Neural progenitor cell (in vitro differentiated cells): ENCODE data around the gene AGPAT4. TPM values are rescaled to one million over a fixed set of nuclear protein-coding genes. Genes with fewer than 3 reads are reported as not detected.

Experiments used
- DNase-seq: peaks from one replicate; pipeline ENCODE4 v3.0.0-alpha.2; 2016; ENCODE audit warnings: low spot score
- H2AFZ ChIP-seq: fragments of 200-600 bp; sonication (generic); replicated peaks from 2 replicates; pipeline ENCODE4 v1.6.1; 2016; ENCODE audit warnings: antibody characterized with exemption
- H3F3A ChIP-seq: fragments of 200-600 bp; sonication (generic); 2 replicates; pipeline ENCODE4 v1.6.1; 2016; ENCODE audit warnings: antibody characterized with exemption, low read depth
- H3K27ac ChIP-seq: fragments of 200-600 bp; sonication (generic); 2 replicates; pipeline ENCODE4 v1.5.1; 2016; ENCODE audit warnings: mild to moderate bottlenecking
- H3K27me3 ChIP-seq: fragments of 200-600 bp; sonication (generic); 2 replicates; pipeline ENCODE4 v1.6.1; 2016; ENCODE audit warnings: mild to moderate bottlenecking, moderate library complexity
- H3K36me3 ChIP-seq: fragments of 200-600 bp; sonication (generic); 2 replicates; pipeline ENCODE4 v1.5.1; 2016
- H3K4me1 ChIP-seq: fragments of 200-600 bp; sonication (generic); 2 replicates; pipeline ENCODE4 v1.6.1; 2016; ENCODE audit warnings: mixed run types
- H3K4me2 ChIP-seq: fragments of 200-600 bp; sonication (generic); 2 replicates; pipeline ENCODE4 v1.6.1; 2016
- H3K4me3 ChIP-seq: fragments of 200-600 bp; sonication (generic); 2 replicates; pipeline ENCODE4 v1.5.1; 2016
- H3K79me2 ChIP-seq: fragments of 200-600 bp; sonication (generic); 2 replicates; pipeline ENCODE4 v1.6.1; 2016; ENCODE audit warnings: low read depth
- H3K9ac ChIP-seq: fragments of 200-600 bp; sonication (generic); 2 replicates; pipeline ENCODE4 v1.6.1; 2016
- H3K9me3 ChIP-seq: fragments of 200-600 bp; sonication (generic); 2 replicates; pipeline ENCODE4 v1.5.1; 2016; ENCODE audit warnings: low read depth
- H4K20me1 ChIP-seq: fragments of 200-600 bp; sonication (generic); 2 replicates; pipeline ENCODE4 v1.6.1; 2016; ENCODE audit warnings: low read depth
- H3K27ac Mint-ChIP-seq: 3 replicates; pipeline ENCODE4 v1.8.0; 2021; ENCODE audit warnings: mixed read lengths
- H3K27me3 Mint-ChIP-seq: 2 replicates; pipeline ENCODE4 v1.8.0; 2022; ENCODE audit warnings: low read depth, mild to moderate bottlenecking, inconsistent platforms, moderate library complexity, mixed read lengths; ENCODE audit not compliant: insufficient read depth
- H3K36me3 Mint-ChIP-seq: 3 replicates; pipeline ENCODE4 v1.8.0; 2021; ENCODE audit warnings: mixed read lengths
- H3K4me1 Mint-ChIP-seq: 3 replicates; pipeline ENCODE4 v1.8.0; 2021; ENCODE audit warnings: mixed read lengths
- H3K4me3 Mint-ChIP-seq: 3 replicates; pipeline ENCODE4 v1.8.0; 2021; ENCODE audit warnings: mild to moderate bottlenecking, moderate library complexity, mixed read lengths
- H3K9me3 Mint-ChIP-seq: 3 replicates; pipeline ENCODE4 v1.8.0; 2020; ENCODE audit warnings: mixed read lengths
- CTCF ChIP-seq: fragments of 200-600 bp; sonication (generic); IDR thresholded peaks from 2 replicates; pipeline ENCODE4 v1.5.1; 2017; ENCODE audit warnings: antibody characterized with exemption, mild to moderate bottlenecking
- EZH2 ChIP-seq: fragments of 200-600 bp; sonication (generic); IDR thresholded peaks from 2 replicates; pipeline ENCODE4 v1.6.1; 2017; ENCODE audit warnings: antibody characterized with exemption, mild to moderate bottlenecking, moderate library complexity
- EZH2phosphoT487 ChIP-seq: fragments of 200-600 bp; sonication (generic); IDR thresholded peaks from 2 replicates; pipeline ENCODE4 v1.6.1; 2017; ENCODE audit warnings: antibody characterized with exemption
- total RNA-seq: library from RNA; depleted of rRNA; stranded (reverse); fragments of >200 nt; gene quantifications from 2 replicates; pipeline ENCODE4 v1.2.3, GENCODE V29; 2015; ENCODE audit warnings: low replicate concordance

AGPAT4 gene
- total RNA-seq, 1 donor from 2014 or later = 30.5 TPM

DNA sequence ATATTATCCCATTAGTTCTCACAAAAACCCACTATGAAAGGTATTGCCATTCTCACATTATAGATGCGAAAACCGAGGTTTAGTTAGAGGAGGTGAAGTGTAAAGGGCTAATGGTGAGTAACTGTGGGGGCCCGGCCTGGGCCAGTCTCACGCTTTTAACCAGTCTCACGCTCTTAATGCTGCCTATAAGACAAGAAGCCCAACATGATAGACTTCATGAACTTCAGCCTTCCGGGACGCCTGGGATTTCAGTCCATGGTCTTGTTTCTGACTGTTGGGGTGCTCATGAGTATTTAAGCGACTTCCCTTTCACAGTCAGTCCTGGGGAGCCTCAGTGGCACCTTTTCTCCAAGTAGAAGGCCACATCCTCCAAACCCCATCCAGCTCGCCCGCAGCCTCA is 31.7 kb downstream of the AGPAT4 start:
- Histone ChIP-seq H3K9me3 (no peaks in the 10 kb centered on the region), H2AFZ (no peak overlapping the region), H3K27ac (no peak overlapping the region), H3K36me3 (no peaks in the 10 kb centered on the region), H3K79me2 (peaks cover 97% of the 10 kb centered on the region), H3K4me1 (peaks cover 22% of the 10 kb centered on the region), H3K4me2 (no peak overlapping the region), H3K9ac (no peak overlapping the region), H3F3A (no peaks in the 10 kb centered on the region), H3K4me3 (no peak overlapping the region), H3K27me3 (no peaks in the 10 kb centered on the region), H4K20me1 (peaks cover 86% of the 10 kb centered on the region)
- Mint-ChIP-seq H3K27ac (no peak overlapping the region), H3K36me3 (peaks cover 32% of the 10 kb centered on the region), H3K4me3 (no peak overlapping the region), H3K4me1 (peaks cover 49% of the 10 kb centered on the region), H3K27me3 (peaks cover 4% of the 10 kb centered on the region), H3K9me3 (peaks cover 4% of the 10 kb centered on the region)
- no peak for DNase-seq
- no peak for TF ChIP-seq CTCF
- TF ChIP-seq EZH2phosphoT487 = no peak
- no peak for TF ChIP-seq EZH2

DNA sequence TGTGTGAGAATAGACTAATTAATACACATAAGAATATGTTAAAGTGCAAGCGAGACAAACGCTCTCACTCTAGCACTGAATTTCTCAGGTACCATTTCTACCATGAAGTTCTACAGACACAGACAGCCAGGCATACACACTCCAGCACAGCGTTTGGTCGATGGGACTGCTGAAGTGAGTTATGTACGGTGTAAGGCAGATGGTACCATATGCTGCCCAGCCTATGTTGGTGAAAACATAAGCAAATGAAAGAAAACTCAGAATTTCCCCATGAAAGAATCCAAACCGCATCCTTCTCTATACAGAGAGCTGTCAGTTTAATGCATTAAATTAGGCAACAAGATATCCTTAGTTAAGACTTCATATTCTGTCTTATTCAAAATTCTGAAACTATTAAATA is 34.9 kb downstream of the AGPAT4 start:
- H3K4me2 ChIP-seq = no peak overlapping the region
- no peaks in the 10 kb centered on the region for H3F3A ChIP-seq
- Mint-ChIP-seq H3K27me3 (peaks cover 2% of the 10 kb centered on the region), H3K27ac (no peak overlapping the region), H3K4me3 (no peak overlapping the region), H3K4me1 (peaks cover 40% of the 10 kb centered on the region), H3K9me3 (peaks cover 4% of the 10 kb centered on the region), H3K36me3 (peaks cover 35% of the 10 kb centered on the region)
- DNase-seq = no peak
- H3K79me2 ChIP-seq = peaks cover 96% of the 10 kb centered on the region
- no peak overlapping the region for H3K4me3 ChIP-seq
- H4K20me1 ChIP-seq = peaks cover 88% of the 10 kb centered on the region
- no peaks in the 10 kb centered on the region for H3K9me3 ChIP-seq
- H2AFZ ChIP-seq = no peak overlapping the region
- H3K4me1 ChIP-seq = peaks cover 27% of the 10 kb centered on the region
- TF ChIP-seq CTCF (no peak), EZH2phosphoT487 (no peak), EZH2 (no peak)
- H3K9ac ChIP-seq = no peak overlapping the region
- no peak overlapping the region for H3K27ac ChIP-seq
- H3K27me3 ChIP-seq = no peaks in the 10 kb centered on the region
- no peaks in the 10 kb centered on the region for H3K36me3 ChIP-seq

- Histone ChIP-seq H2AFZ (no peak overlapping the region), H3K36me3 (no peaks in the 10 kb centered on the region), H3K9me3 (no peaks in the 10 kb centered on the region), H3F3A (no peaks in the 10 kb centered on the region), H3K27me3 (no peaks in the 10 kb centered on the region), H3K4me1 (peaks cover 22% of the 10 kb centered on the region), H3K4me2 (no peak overlapping the region), H3K9ac (no peak overlapping the region), H4K20me1 (peaks cover 86% of the 10 kb centered on the region), H3K27ac (no peak overlapping the region), H3K4me3 (no peak overlapping the region), H3K79me2 (peaks cover 96% of the 10 kb centered on the region)
- peaks cover 37% of the 10 kb centered on the region for H3K36me3 Mint-ChIP-seq
- H3K27me3 Mint-ChIP-seq = peaks cover 2% of the 10 kb centered on the region
- H3K9me3 Mint-ChIP-seq = peaks cover 4% of the 10 kb centered on the region
- no peak for TF ChIP-seq EZH2phosphoT487
- TF ChIP-seq CTCF = no peak
- no peak for TF ChIP-seq EZH2
- DNase-seq = no peak
- peaks cover 37% of the 10 kb centered on the region for H3K4me1 Mint-ChIP-seq
- H3K27ac Mint-ChIP-seq = no peak overlapping the region
- no peak overlapping the region for H3K4me3 Mint-ChIP-seq
Observed at GRCh38 chr6:161238500-161238899, 35.4 kb downstream of the AGPAT4 start.
